ENCODE data around the gene SLC25A17.
"Not testable (repeated sequence)": the region's sequence is repeated elsewhere in the genome, so short reads cannot be mapped to it uniquely, and the experiment has no call there.

SLC25A17 gene

GRCh38 chr22:40751250-40751649 lies 67.9 kb downstream of the SLC25A17 start:
- no peak for DNase-seq

DNA sequence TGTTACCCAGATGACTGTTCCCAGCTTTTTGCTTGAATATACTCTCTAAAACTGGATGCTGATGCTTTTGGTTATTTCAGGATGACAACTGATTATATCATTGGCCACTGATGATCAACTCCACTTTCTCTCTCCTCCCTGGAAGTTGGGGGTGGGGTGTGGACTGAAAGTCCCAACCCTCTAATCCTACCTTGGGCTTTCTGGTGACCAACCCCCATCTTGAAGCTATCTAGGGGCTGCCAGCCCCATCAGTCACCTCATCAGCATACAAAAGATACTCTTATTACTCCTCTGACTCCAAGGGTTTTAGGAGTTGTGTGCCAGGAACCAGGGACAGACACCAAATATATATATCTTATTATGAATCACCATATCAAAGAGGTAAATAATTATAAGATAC lies 69.3 kb downstream of the SLC25A17 start:
- DNase-seq, result no peak

DNA sequence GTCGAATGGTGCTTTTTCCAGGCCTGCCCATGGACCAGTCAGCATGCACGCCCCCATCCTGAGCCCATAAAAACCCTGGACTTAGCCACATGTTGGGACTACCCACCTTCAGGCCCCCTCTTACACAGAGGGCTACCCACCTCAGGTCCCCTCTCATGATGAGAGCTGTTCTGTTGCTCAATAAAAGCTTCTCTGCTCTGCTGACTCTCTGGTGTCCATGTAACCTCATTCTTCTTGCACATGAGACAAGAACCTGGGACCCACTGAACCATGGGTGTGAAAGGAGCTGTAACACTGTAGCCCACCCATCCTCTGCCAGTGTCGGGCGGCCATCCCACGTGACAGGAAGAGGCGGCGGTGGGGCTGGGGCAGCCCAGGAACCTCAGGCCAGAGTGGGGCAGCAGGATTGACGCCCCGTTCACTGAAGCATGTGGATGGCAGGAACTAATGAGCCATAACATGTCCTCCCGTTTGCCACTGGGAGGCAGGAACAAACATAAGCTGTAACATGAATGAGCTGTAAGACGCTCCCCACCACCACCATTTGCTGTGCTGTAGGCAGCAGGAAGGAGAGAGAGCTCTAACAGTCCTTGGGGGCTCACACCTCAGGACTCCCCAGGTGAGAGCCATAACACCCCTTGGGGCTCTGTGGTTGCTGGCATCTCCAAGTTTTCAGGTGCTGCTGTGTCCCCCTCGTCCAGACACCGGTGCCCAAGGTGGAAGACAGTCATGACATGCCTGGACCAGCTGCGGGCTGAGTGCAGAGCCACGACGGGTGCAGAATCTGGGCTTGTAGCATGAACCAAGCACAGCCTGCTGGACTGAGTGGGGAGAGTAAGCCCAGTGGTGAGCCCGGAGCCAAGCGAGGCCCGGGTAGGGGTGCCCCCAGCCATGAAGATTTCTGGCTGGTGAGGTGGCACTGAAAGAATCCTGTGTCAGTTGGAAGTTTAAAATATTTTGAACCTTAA lies 70.5 kb downstream of the SLC25A17 start:
- DNase-seq, result no peak

DNA sequence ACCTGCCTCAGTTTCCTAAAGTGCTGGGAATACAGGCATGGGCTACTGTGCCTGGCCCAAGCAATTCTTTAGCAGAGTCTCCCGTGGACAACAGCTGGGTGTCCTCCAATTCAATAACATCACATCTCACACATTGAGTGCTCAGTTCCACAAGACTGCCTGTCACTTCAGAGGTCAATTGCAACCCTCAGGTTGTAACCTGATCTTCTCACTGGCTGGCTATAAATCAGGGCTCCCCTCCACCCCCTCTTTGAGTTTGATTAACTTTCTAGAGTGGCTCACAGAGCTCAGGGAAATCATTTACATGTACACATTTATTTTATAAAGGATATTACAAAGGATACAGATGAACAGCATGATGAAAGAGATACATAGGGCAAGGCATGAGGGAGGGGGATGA lies 71.8 kb downstream of the SLC25A17 start:
- DNase-seq, result no peak

DNA sequence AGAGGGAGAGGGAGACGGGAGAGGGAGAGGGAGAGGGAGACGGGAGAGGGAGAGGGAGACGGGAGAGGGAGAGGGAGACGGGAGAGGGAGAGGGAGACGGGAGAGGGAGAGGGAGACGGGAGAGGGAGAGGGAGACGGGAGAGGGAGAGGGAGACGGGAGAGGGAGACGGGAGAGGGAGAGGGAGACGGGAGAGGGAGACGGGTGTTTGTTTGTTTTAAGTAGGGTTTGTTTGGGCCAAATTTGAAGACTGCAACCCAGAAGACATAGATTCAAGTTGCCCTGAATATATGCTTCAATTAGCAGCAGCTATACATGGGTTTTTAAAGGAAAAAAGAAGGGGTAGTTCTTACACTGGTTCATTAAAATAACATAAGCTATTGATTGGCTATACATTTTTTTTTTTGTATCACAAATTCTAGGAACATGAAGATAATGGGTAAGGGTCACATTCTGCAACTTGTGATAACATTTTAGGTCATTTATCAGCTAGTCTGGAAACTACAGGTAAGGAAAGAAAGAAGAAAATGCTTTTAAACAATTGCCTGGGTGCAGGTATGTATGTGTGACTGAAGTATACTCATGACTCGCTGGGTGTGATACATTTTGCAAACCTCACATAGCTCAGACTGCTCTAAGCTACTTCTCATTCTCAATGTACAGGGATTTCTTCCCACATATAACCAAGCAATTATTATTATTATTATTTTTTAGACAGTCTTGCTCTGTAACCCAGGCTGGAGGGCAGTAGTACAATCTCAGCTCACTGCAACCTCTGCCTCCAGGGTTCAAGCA lies 72.5 kb downstream of the SLC25A17 start:
- DNase-seq, result no peak

DNA sequence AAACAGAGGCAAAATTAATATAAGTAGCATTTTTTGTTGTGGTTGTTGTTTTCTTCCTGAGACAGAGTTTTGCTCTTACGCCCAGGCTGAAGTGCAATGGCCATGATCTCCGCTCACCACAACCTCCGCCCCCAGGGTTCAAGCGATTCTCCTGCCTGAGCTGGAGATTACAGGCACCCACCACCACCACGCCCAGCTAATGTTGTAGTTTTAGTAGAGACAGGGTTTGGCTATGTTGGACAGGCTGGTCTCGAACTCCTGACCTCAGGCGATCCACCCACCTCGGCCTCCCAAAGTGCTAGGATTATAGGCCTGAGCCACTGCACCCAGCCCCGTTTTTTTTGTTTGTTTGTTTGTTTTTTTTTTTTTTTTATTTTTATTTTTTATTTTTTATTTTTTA lies 75.4 kb downstream of the SLC25A17 start:
- no peak for DNase-seq

GRCh38 chr22:40741116-40741515 lies 78.0 kb downstream of the SLC25A17 start:
- DNase-seq, result no peak

GRCh38 chr22:40739721-40740120 lies 79.4 kb downstream of the SLC25A17 start:
- no peak for DNase-seq

GRCh38 chr22:40733919-40734318 lies 85.2 kb downstream of the SLC25A17 start:
- DNase-seq, result no peak

DNA sequence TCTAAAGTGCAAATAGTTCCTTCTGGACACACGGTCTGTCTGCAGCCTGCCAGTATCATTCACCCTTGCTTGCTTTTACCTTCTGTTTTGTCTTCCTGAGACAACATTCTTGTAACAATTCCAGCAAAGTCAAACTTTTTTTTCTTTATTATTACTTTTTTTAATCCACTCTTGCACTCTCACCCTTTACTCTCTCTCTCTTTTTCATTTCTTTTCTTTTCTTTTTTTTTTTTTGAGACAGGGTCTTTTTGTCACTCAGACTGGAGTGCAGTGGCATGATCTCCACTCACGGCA lies 86.2 kb downstream of the SLC25A17 start:
- DNase-seq, result no peak

DNA sequence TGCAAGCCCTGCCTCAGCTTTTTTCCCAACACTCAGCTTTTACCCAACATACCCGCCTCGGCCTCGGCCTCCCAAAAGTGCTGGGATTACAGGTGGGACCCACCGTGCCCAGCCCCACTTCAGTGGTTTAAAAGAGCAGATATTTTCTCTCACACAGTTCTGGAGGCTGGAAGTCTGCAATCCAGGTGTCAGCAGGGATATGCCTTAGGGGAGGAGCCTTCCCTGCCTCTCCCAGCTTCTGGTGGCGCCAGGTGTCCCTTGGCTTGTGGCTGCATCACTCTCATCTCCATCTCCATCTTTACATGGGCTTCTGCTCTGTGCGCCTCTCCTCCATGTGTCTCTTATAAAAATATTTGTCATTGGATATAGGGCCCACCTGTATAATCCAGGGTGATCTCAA lies 89.9 kb downstream of the SLC25A17 start:
- DNase-seq, result no peak

- no peak for DNase-seq
These were observed 90.4 kb downstream of the SLC25A17 start for GRCh38 chr22:40728731-40729189.

DNA sequence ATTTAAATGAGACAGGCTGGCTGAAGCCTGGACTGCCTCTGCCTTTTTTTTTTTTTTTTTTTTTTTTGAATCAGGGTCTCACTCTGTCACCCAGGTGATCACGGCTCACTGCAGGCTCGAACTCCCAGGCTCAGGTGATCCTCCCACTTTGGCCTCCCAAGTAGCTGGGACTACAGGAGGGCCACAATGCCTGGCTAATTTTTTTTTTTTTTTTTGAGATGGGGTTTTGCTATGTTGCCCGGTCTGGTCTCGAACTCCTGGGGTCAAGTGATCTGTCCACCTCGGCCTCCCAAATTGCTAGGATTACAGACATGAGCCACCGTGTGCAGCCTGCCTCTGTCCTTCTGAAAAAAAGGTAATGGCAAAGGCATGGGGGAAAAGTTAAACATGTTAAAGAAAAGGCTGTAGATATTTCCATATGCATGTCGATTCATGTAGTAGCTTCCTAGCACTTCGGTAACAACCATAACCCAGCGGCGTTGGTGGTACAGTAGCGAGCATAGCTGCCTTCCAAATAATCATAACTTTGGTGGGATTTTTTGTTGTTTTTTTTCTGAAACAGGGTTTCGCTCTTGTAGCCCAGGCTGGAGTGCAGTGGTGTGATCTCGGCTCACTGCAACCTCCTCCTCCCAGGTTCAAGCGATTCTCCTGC lies 91.1 kb downstream of the SLC25A17 start:
- no peak for DNase-seq

GRCh38 chr22:40727070-40727963 lies 91.8 kb downstream of the SLC25A17 start:
- no peak for DNase-seq

DNA sequence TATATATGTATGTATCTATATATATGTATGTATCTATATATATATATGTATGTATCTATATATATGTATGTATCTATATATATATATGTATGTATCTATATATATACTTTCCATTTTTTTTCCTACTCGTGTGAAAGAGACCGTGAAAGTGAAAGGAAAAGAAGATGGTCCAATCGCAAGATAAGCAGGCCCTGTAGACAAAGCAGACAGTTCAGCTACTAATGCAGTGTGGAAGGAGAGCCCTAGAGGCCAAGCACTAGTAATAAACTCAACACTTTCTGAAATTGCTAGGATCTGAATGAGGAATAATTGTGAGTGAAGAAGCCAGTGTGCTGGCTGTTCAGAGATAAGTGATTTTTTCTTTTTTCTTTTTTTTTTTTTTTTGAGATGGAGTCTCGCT lies 92.6 kb downstream of the SLC25A17 start:
- DNase-seq, result no peak

DNA sequence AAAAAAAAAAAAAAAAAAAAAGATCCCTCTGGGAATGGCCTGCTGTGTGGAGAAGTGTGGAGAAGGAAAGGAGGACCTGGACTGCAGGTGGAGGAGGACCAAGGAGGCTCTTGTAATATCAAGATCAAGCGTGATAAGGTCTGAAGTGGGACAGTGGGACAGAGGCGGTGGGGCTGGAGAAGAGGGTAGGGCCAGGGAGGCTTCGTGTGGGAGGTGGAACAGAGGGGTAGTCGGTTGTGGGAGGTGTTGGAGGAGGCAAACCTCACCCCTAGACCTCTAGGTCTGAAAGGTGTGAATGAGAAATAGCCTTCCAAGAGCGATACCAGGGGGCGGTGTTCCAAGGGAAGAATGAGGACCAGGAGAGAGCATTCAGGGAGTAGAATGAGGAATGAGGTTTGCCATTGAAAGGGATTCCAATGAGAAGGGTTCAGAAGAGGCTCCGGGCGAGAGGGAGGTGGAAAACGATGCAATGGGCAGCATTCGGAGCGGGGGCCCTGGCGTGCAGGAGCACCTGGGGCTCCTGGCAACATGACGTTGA lies 95.7 kb downstream of the SLC25A17 start:
- DNase-seq, result no peak

GRCh38 chr22:40721266-40721665 lies 97.9 kb downstream of the SLC25A17 start:
- DNase-seq, result peak; percentile 62

GRCh38 chr22:40720538-40721256 lies 98.4 kb downstream of the SLC25A17 start:
- no peak for DNase-seq

DNA sequence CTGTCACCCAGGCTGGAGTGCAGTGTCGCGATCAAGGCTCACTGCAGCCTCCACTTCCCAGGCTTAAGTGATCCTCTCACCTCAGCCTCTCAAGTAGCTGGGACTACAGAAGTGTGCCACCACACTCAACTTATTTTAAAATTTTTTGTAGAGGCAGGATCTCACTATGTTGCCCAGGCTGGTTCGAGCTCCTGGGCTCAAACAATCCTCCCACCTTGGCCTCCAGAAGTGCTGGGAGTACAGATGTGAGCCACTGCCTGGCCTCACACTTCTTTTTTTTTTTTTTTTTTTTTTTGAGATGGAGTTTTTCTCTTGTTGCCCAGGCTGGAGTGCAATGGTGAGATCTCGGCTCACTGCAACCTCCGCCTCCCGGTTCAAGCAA lies 99.0 kb downstream of the SLC25A17 start:
- DNase-seq, result not testable (repeated sequence)

Data from NCI-H1092 treated with DMSO at 0.1 percent for 48 hours (cell line).